Thyroid gland (tissue), 4 donors: ENCODE data around the gene GRN. TPM values are rescaled to one million over a fixed set of nuclear protein-coding genes. Genes with fewer than 3 reads are reported as not detected.
"Not testable (repeated sequence)": the region's sequence is repeated elsewhere in the genome, so short reads cannot be mapped to it uniquely, and the experiment has no call there.

Experiments
- DNase-seq, 2 donors: peaks; one replicate each; pipeline ENCODE4 v3.0.0-alpha.2; 2019
- H3K27ac ChIP-seq, 3 donors: fragments of 200-600 bp; sonication (generic); 1 replicate in 2 of 3; 2 replicates in 1 of 3; pipeline ENCODE4 v1.5.1; 2016 to 2019; ENCODE audit warnings: mild to moderate bottlenecking in 1 of 3, moderate library complexity in 1 of 3
- H3K27me3 ChIP-seq: fragments of 200-600 bp; sonication (generic); one replicate; pipeline ENCODE4 v1.5.1; 2019
- H3K36me3 ChIP-seq, 2 donors: fragments of 200-600 bp; sonication (generic); one replicate each; pipeline ENCODE4 v1.5.1; 2016 to 2019
- H3K4me1 ChIP-seq, 2 donors: fragments of 200-600 bp; sonication (generic); one replicate each; pipeline ENCODE4 v1.5.1; 2017 to 2019
- H3K4me3 ChIP-seq, 3 donors: fragments of 200-600 bp; sonication (generic); replicated peaks in 1 of 3; 1 replicate in 2 of 3; 2 replicates in 1 of 3; pipeline ENCODE4 v1.5.1; 2016; ENCODE audit warnings: mild to moderate bottlenecking in 1 of 3
- H3K9me3 ChIP-seq: fragments of 200-600 bp; sonication (generic); one replicate; pipeline ENCODE4 v1.5.1; 2017
- CTCF ChIP-seq, 6 experiments: fragments of 200-600 bp in 3 of 6; fragments of 450-650 bp in 3 of 6; sonication (generic) in 3 of 6; IDR thresholded peaks; one replicate each; pipeline ENCODE4 v1.5.1; 2016 to 2019; ENCODE audit warnings: antibody characterized with exemption in 6 of 6, mild to moderate bottlenecking in 2 of 6, inconsistent platforms in 1 of 6, moderate library complexity in 1 of 6
- POLR2A ChIP-seq, 2 donors: fragments of 450-650 bp; IDR thresholded peaks; one replicate each; pipeline ENCODE4 v1.6.1; 2017; ENCODE audit warnings: antibody characterized with exemption in 2 of 2, mild to moderate bottlenecking in 2 of 2, moderate library complexity in 1 of 2
- WGBS, 2 donors: methylation state at CpG; one replicate each; pipeline ENCODE4 v1.1.5; 2017; 5-methylcytosine and 5-hydroxymethylcytosine counted together
- intact Hi-C: fragments of 100-400 bp; cut with DNase I; formaldehyde crosslinking; loops from one replicate; pipeline ENCODE4 v1.15.1; 2023
- total RNA-seq, 4 donors: library from RNA; depleted of rRNA; stranded (reverse); fragments of >200 nt; gene quantifications; one replicate each; pipeline ENCODE4 v1.2.3, GENCODE V29; 2016

Gene GRN
- total RNA-seq, 4 donors from 2014 or later, result 259 to 292 (median 264) TPM

DNA sequence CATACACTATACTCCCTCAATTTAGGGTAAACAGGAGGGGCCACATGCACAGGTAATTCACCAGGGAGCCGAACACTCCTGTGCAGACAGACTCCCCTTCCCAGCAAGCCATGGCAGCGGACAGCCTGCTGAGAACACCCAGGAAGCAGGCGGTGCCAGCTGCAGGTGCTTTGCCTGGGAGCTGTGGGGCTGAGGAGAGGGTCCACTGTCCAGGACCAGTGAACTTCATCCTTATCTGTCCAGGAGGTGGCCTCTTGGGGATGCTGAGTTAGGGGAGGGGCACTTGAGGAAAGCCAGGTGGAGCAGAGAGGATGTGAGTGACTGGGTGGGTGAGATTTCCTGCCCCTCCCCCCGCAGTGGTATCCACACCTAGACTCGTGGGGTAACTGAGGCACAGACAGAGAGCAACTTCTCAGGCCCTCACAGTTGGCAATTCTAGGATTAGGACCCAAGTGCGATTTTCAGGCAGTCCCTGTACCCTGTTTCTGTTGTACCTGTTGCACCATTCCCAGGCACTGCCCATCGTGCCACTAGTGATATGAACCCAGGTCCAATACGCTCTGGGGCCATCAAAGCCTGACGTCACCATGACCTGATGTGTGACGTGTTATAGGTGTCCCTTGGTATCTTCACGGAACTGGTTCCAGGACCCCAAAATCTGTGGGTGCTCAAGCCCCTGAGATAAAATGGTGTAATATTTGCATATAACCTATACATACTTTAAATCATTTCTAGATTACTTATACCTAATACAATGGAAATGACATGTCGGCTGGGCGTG lies 1.2 kb downstream of the GRN start:
- no peak for DNase-seq
- H3K4me1 ChIP-seq, result peaks cover 6 to 14% of the 10 kb centered on the region in 2 donors
- no peaks in the 10 kb centered on the region for H3K9me3 ChIP-seq
- no peaks in the 10 kb centered on the region for H3K27me3 ChIP-seq
- TF ChIP-seq CTCF (IDR thresholded peaks at IDR 0.05) (no peak), POLR2A (IDR thresholded peaks at IDR 0.05) (no peak)
- H3K4me3 ChIP-seq, result peak overlapping the region in 1 of 3 donors; percentile 88
- H3K27ac ChIP-seq, result peak overlapping the region in 2 of 3 donors; percentile 12 to 83
- intact Hi-C loops, result loop anchor here (5.0 kb wide), 1 partner anchor 144 kb away; no protein-coding TSS in a partner anchor
- H3K36me3 ChIP-seq, result peaks cover 10 to 16% of the 10 kb centered on the region in 2 donors
- 71 to 78% methylated on average over 11 to 12 of the region's 13 CpGs for WGBS, 2 donors

DNA sequence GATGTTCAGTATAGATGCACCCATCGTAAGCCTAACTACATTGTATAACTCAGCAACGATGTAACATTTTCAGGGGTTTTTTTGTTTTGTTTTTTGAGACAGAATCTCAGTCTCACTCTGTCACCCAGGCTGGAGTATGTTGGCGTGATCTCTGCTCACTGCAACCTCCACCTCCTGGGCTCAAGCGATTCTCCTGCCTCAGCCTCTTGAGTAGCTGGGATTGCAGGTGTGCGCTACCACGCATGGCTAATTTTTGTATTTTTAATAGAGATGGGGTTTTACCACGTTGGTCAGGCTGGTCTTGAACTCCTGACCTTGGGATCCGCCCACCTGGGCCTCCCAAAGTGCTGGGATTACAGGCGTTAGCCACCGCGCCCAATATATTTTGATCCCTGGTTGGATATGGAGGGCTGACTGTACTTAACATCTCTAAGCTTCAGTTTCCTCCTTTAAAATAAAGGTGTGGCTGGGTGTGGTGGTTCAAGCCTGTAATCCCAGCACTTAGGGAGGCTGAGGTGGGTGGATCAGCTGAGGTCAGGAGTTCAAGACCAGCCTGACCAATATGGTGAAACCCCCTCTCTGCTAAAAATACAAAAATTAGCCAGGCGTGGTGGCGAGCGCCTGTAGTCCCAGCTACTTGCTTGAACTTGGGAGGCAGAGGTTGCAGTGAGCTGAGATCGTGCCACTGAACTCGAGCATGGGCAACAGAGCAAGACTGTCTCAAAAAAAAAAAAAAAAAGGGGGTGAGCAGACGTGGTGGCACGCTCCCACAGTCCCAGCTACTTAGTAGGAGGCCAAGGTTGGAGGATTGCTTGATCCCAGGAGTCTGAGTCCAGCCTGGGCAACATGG lies 2.3 kb downstream of the GRN start:
- not testable (repeated sequence) for H3K27ac ChIP-seq, H3K27me3 ChIP-seq, DNase-seq, H3K4me3 ChIP-seq, H3K9me3 ChIP-seq
- H3K36me3 ChIP-seq, result peaks cover 21 to 27% of the 10 kb centered on the region in 2 donors
- H3K4me1 ChIP-seq, result peaks cover 6 to 14% of the 10 kb centered on the region in 2 donors
- intact Hi-C loops, result loop anchor here (5.0 kb wide), 1 partner anchor 145 kb away; no protein-coding TSS in a partner anchor
- 70 to 75% methylated on average over 18 of the region's 18 CpGs for WGBS, 2 donors

DNA sequence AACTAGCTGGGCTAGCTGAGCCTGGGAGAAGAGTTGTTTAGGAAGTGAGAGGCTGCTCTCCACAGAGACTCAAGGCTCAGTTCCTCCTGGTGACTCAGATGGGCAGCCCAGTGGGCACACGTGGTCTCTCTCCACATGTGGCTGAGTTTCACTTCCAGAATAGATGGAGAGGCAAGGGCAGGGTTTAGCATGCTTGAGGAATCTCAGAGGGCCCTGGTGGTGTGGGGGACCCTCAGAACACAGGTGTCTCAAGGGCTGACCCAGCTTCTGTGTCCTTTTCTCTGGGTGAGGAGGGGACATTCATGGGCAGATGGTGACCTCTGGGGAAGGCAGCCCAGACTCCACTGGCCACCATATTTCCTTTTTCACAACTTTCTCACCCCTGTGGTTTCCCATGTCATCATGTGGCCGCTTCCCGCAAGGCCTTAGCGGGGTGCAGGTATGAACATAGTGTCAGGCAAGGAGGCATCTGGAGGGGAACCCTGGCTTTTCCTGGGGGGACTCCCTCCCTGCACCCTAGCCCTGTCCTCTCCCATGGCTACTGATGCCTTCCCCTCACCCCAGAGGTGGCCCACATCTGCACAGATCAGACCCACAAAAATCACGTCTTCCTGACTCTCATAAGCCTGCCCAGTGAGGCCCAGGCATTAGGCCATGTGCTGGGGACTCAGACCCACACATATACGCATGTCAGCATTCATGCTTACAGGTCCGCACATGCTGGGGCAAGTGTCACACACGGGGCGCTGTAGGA lies 3.3 kb downstream of the GRN start:
- intact Hi-C loops, result loop anchor here (5.0 kb wide), 1 partner anchor 146 kb away; no protein-coding TSS in a partner anchor
- Histone ChIP-seq H3K27me3 (no peaks in the 10 kb centered on the region), H3K36me3 (peaks cover 27 to 30% of the 10 kb centered on the region in 2 donors), H3K4me3 (no peak overlapping the region), H3K9me3 (no peaks in the 10 kb centered on the region), H3K27ac (no peak overlapping the region), H3K4me1 (peaks cover 6 to 14% of the 10 kb centered on the region in 2 donors)
- TF ChIP-seq POLR2A (IDR thresholded peaks at IDR 0.05), result no peak
- no peak for TF ChIP-seq CTCF (IDR thresholded peaks at IDR 0.05)
- 83 to 92% methylated on average over 8 to 9 of the region's 9 CpGs for WGBS, 2 donors
- no peak for DNase-seq

DNA sequence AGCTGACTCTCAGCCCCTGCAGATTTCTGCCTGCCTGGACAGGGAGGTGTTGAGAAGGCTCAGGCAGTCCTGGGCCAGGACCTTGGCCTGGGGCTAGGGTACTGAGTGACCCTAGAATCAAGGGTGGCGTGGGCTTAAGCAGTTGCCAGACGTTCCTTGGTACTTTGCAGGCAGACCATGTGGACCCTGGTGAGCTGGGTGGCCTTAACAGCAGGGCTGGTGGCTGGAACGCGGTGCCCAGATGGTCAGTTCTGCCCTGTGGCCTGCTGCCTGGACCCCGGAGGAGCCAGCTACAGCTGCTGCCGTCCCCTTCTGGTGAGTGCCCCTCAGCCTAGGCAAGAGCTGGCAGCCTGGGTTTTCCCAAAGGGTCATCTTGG lies 3.9 kb downstream of the GRN start:
- Histone ChIP-seq H3K4me3 (no peak overlapping the region), H3K27ac (no peak overlapping the region), H3K27me3 (no peaks in the 10 kb centered on the region), H3K9me3 (no peaks in the 10 kb centered on the region), H3K36me3 (peaks cover 27 to 30% of the 10 kb centered on the region in 2 donors), H3K4me1 (peaks cover 6 to 14% of the 10 kb centered on the region in 2 donors)
- 90 to 94% methylated on average over 4 to 6 of the region's 6 CpGs for WGBS, 2 donors
- intact Hi-C loops, result loop anchor here (5.0 kb wide), 1 partner anchor 147 kb away; no protein-coding TSS in a partner anchor
- TF ChIP-seq POLR2A (IDR thresholded peaks at IDR 0.05), result no peak
- no peak for TF ChIP-seq CTCF (IDR thresholded peaks at IDR 0.05)
- no peak for DNase-seq

DNA sequence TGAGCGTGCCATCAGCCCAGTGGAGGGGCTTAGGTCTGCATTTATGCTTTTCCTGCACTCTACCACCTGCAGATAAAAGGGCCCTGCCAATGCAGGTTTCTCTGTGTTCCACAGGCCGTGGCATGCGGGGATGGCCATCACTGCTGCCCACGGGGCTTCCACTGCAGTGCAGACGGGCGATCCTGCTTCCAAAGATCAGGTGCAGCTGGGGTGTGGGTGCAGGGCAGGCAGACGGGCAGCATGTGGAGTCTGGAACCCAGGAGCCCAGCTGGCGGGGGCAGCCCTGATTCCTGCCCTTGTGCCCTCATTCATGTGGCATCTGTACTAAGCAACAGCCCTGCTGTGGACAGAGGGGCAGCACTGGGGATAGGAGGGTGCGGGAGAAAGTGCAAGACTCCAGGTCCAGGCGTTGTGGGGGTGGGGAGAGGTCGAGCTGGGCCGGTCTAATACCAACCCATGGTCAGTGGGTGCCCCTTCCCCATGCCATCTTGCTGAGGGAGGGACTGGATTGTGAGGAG lies 4.5 kb downstream of the GRN start:
- no peak for TF ChIP-seq CTCF (IDR thresholded peaks at IDR 0.05)
- no peak for TF ChIP-seq POLR2A (IDR thresholded peaks at IDR 0.05)
- H3K4me3 ChIP-seq, result no peak overlapping the region
- peaks cover 27 to 30% of the 10 kb centered on the region in 2 donors for H3K36me3 ChIP-seq
- H3K27me3 ChIP-seq, result no peaks in the 10 kb centered on the region
- intact Hi-C loops, result loop anchor here (5.0 kb wide), 1 partner anchor 147 kb away; no protein-coding TSS in a partner anchor
- DNase-seq, result no peak
- H3K27ac ChIP-seq, result no peak overlapping the region
- 90 to 94% methylated on average over 9 to 12 of the region's 12 CpGs for WGBS, 2 donors
- H3K4me1 ChIP-seq, result peaks cover 6 to 9% of the 10 kb centered on the region in 2 donors
- H3K9me3 ChIP-seq, result no peaks in the 10 kb centered on the region
